Adipocyte (in vitro differentiated cells): ENCODE results near the gene GALNS.

ENCODE experiments used
- DNase-seq: peaks from one replicate; pipeline ENCODE4 v3.0.0-alpha.2; 2015; ENCODE audit warnings: low read depth
- H3K27me3 ChIP-seq: replicated peaks from 2 replicates; pipeline ENCODE4 v1.7.0; 2013; ENCODE audit warnings: mild to moderate bottlenecking, low read length, moderate library complexity; ENCODE audit not compliant: control insufficient read depth, insufficient read depth
- H3K36me3 ChIP-seq: 2 replicates; pipeline ENCODE4 v1.7.0; 2013; ENCODE audit warnings: low read length, mild to moderate bottlenecking, moderate library complexity; ENCODE audit not compliant: control insufficient read depth, insufficient read depth, severe bottlenecking
- H3K4me1 ChIP-seq: 2 replicates; pipeline ENCODE4 v1.7.0; 2013; ENCODE audit warnings: mild to moderate bottlenecking, low read length, moderate library complexity; ENCODE audit not compliant: control insufficient read depth, insufficient read depth
- H3K4me3 ChIP-seq: 2 replicates; pipeline ENCODE4 v1.7.0; 2013; ENCODE audit warnings: mild to moderate bottlenecking, low read length, moderate library complexity
- H3K9ac ChIP-seq: 2 replicates; pipeline ENCODE4 v1.7.0; 2013; ENCODE audit warnings: mild to moderate bottlenecking, low read length, moderate library complexity
- H3K9me3 ChIP-seq: 2 replicates; pipeline ENCODE4 v1.7.0; 2013; ENCODE audit warnings: mild to moderate bottlenecking, low read length, moderate library complexity; ENCODE audit not compliant: control insufficient read depth

GALNS gene

DNA sequence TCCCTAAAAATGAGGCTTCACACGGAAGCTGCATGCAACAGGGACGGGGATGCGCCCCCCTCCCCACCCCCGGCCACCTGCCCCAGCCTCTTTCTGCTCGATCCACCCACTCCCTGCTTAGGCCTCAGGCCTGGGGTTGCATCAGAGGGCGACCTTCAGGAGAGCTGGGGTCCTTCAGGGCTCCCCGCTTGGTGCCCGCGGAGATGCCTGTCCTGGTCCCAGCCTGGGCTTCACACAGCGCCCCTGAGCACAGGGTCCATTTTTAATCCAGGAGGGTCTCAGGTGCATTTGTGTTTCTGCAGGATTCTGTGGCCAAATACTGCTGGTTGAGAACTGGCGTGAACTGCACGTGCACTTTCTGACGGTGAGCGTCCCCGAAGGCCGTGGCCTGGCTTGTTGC, 37.6 kb downstream of the GALNS start:
- H3K4me3 ChIP-seq: no peak overlapping the region
- H3K27me3 ChIP-seq: no peaks in the 10 kb centered on the region

DNA sequence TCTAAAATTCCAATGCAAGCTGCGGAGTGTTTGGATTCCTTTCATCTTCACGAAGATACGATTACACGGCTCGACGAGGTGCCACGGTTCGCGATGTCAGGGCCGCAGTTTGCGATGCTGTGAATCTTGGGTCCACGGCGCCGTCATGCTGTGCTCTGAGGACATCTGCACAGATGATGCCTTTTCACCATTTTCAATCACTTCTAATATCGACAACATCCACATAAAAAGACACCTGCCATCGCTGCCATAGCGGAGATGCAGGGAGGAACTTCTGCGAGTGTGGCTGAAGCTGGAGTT, 38.2 kb downstream of the GALNS start:
- Histone ChIP-seq H3K9ac (no peak overlapping the region), H3K4me1 (no peaks in the 10 kb centered on the region), H3K4me3 (no peak overlapping the region)

More for the DNA sequence above, 37.6 kb downstream of the GALNS start:
- no peak for DNase-seq
- Histone ChIP-seq H3K9ac (no peak overlapping the region), H3K9me3 (no peaks in the 10 kb centered on the region), H3K4me1 (no peaks in the 10 kb centered on the region), H3K36me3 (peaks cover 8% of the 10 kb centered on the region)

DNA sequence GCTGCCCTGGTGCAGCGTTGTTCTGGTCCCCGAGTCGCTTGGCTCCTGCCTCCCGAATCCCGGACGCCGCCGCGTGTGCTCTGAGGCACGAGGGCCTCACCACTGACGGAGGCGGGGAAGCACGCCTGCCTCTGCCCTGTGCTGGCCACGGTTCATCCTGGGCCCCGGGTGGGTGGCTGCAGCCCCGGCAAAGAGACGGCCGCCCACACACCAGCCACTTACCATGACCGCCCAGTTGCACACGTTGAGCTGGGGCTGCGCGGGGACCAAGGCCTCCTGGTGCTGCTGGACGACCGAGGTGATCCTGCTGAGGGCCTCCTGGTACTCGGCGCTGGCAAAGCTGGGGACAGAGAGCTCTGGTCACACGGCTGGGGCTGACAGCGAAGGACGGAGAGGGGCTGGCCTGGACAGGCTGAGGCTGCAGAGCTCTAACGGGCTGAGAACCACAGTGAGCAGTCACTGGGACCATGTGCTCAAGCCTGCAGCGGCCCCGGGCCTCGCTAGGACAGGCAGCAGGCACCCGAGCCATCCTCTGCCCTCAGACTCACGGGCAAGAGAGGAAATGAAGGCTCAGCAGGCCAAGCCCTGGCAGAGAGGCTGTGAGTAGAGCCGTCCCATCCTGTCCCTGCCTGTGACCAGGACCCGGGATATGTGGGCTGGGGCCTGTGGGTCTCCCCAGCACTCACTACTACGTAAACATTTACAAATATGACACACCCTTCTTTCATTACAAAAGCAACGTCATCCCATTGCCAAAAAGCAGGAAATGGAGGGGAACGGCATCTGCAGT, 38.8 kb downstream of the GALNS start:
- Histone ChIP-seq H3K9ac (no peak overlapping the region), H3K4me1 (no peaks in the 10 kb centered on the region), H3K4me3 (no peak overlapping the region), H3K9me3 (no peaks in the 10 kb centered on the region), H3K27me3 (no peaks in the 10 kb centered on the region), H3K36me3 (peaks cover 8% of the 10 kb centered on the region)
- DNase-seq: no peak

More for the DNA sequence above, 38.2 kb downstream of the GALNS start:
- Histone ChIP-seq H3K36me3 (peaks cover 8% of the 10 kb centered on the region), H3K27me3 (no peaks in the 10 kb centered on the region), H3K9me3 (no peaks in the 10 kb centered on the region)
- DNase-seq: no peak

DNA sequence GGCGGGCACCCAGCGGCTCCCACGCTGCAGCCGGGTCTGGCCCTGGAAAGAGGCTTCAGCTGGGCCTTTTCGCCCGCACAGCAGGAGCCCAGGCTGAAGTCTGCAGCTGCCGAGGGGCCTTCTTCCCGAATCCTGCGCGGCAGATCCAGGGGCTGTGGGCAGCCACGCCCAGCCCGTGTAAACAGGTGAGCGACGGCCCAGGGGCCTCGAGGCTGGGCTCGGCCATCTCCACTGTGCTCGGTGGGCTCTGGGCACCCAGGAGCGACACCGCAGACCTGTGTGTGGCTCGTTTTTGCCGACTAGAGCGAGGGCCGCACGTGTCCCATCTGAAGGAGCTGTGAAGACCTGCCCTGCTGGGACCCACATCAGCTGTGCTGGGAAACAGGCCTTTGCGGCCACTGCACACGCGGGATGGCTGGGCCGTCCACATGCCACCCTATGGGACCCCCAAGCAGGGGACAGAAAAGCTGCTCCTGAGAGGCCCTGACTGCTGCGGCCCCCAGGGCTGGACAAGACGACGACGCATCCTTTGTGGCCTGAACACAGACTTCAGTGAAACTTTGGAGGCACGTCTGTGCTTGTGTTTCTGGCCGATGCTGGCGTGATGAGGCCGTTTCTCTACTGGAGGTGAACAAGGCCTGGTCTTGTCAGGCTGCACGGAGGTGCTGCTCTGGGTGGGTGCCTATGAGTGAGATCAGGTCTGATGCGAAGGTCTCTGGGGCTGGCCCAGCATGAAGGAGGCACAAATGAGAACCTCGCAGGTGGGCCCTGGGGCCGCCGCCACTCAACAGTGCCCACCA, 39.8 kb downstream of the GALNS start:
- DNase-seq: no peak
- Histone ChIP-seq H3K27me3 (no peaks in the 10 kb centered on the region), H3K9me3 (no peaks in the 10 kb centered on the region), H3K4me3 (no peak overlapping the region), H3K4me1 (no peaks in the 10 kb centered on the region), H3K9ac (no peak overlapping the region), H3K36me3 (peaks cover 8% of the 10 kb centered on the region)

DNA sequence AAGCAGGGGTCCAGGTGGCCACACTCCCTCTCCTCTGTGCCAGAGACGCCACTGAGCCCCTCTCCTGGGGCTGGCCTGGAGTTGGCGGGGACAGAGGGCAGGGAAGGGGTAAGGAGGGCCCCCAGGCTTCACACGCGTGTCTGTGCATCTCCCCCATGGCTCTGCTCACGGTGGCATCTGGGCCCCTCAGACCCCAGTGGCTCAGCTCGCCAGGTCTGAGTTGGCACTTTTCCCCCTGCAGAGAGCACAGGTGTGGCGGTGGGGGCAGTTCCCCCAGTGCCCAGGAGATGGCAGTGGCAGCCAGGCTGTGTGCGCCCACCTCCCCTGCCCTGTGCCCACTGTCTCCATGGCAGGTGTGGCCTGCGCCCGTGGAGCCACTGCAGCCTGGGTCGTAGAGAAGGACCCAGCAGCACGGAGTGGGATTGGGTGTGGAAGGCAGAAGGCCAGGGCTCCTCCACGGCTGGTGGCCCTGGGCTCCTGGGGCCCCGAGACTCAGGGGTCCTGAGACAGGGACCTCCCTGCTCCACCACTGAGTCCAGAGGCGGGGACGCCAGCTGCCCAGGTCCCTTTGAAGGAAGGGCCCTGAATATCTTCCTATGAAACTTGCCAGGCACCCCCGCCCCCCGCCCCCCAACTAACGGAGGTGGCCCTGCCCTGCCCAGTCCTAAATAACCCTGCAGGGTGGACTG, 40.7 kb downstream of the GALNS start:
- peak; percentile 26 for DNase-seq
- Histone ChIP-seq H3K4me1 (no peaks in the 10 kb centered on the region), H3K9ac (no peak overlapping the region), H3K4me3 (no peak overlapping the region), H3K36me3 (no peaks in the 10 kb centered on the region), H3K27me3 (no peaks in the 10 kb centered on the region), H3K9me3 (no peaks in the 10 kb centered on the region)

DNA sequence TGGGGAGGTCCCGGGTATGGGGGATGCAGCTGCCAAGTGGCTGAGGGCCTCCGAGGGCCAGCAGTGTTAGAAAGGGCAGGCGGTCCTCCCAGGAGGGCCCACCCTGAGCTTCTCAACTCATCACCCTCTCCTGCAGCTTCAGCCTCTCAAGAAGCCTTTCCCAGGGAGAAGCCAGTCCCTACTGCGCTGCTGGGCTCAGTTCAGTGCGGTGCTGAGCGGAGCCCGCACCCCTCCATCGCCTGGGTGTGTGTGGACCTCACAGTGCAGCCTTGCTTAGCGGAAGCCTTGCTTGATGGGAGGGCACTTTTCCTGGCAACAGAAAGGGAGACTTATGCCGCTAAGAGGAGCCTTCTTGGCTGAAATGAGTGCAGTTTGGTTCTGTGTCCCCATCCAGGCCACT, 41.5 kb downstream of the GALNS start:
- no peak for DNase-seq
- Histone ChIP-seq H3K9me3 (no peaks in the 10 kb centered on the region), H3K27me3 (no peaks in the 10 kb centered on the region), H3K4me1 (peaks cover 8% of the 10 kb centered on the region), H3K4me3 (no peak overlapping the region), H3K36me3 (no peaks in the 10 kb centered on the region), H3K9ac (no peak overlapping the region)

DNA sequence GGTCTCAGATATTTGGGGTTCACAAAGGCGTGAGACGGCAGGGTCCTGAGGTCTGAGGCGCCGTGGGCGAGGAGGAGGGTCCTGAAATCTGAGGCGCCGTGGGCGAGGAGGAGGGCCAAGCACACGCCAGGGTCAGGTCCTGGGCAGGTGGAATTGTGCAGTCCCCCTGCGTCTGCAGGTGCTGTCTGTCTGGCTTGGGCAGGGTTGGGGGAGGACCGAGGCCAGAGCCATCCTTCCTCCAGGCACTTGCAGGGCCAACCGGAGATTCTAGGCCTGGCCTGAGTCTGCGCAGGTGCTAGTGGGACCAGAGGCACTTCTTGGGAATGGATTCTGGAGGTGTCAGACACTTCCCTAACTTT, 42.6 kb downstream of the GALNS start:
- H3K36me3 ChIP-seq: peaks cover 10% of the 10 kb centered on the region
- no peak overlapping the region for H3K4me3 ChIP-seq
- H3K4me1 ChIP-seq: peaks cover 16% of the 10 kb centered on the region
- no peak overlapping the region for H3K9ac ChIP-seq
- DNase-seq: no peak
- H3K9me3 ChIP-seq: no peaks in the 10 kb centered on the region
- no peaks in the 10 kb centered on the region for H3K27me3 ChIP-seq

DNA sequence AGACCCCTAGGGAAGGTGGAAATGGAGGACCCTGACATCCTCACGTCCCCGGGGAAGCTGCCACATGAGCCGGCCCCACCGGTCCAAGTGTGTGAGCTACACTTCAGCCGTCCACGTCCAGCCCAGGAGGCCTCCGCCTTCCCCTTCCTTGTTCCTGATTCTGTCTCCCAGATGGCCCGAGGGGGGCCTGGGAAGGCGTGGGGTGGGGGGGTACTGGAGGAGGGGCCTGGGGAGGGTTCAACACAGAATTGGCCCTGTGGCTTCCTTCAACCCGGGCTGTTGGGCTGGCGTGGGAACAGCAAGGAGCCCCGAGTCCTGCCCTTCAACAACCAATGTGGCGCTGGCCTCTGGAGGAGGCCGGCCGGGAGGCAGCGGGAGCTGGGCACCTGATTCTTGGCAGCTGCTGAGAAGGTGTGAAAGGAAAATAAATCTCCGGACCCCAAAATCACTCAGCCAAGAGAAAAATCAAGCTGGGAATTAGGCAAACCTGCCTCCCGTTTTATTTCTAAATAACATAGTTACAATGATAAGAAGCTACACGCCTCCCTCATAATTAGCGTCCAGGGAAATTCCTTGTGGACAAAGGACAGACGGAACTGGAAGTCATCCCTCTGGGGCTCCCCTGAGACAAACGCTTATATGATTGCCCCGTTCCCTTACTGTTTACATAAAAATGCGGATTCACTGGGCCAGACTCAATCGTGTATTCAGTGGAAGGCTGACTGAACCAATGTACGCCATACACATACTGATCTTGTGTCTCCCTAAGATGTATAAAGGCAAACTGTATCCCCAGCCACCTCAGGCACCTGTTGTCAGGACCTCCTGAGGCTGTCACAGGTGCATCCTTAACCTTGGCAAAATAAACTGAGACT, 43.2 kb downstream of the GALNS start:
- no peaks in the 10 kb centered on the region for H3K9me3 ChIP-seq
- H3K9ac ChIP-seq: peak overlapping the region; percentile 90
- no peak overlapping the region for H3K4me3 ChIP-seq
- no peaks in the 10 kb centered on the region for H3K27me3 ChIP-seq
- peaks cover 13% of the 10 kb centered on the region for H3K36me3 ChIP-seq
- DNase-seq: no peak
- peaks cover 16% of the 10 kb centered on the region for H3K4me1 ChIP-seq

DNA sequence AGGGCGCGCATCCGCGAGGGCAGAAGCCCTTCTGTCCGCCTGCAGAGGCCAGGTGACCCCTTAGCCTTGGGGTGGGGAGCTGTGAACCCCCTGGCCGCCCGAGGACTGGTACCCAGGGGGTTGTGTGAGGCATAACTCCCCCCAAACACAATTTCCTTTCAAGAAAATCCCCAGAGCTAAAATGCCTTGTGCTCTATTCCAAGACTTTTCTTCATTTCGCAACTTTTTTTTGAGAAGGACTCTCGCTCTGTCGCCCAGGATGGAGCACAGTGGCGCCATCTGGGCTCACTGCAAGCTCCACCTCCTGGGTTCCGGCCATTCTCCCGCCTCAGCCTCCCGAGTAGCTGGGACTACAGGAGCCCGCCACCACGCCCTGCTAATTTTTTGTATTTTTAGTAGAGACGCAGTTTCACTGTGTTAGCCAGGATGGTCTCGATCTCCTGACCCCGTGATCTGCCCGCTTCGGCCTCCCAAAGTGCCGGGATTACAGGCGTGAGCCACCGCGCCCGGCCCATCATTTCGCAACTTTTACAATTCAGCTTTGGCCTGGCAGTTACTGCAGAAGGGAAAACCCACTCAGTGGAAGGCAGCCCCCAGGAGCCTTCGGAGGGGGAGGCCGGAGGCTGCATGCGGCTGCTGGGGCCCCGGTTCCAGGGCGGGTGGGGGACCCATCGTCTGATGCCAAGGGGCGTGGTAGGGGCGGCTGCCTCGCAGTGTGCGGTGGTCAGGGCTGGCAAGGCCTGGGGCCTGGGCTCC, 44.1 kb downstream of the GALNS start:
- Histone ChIP-seq H3K36me3 (peaks cover 20% of the 10 kb centered on the region), H3K4me3 (peak overlapping the region; percentile 82), H3K9ac (peak overlapping the region; percentile 90), H3K4me1 (peaks cover 16% of the 10 kb centered on the region), H3K27me3 (no peaks in the 10 kb centered on the region), H3K9me3 (no peaks in the 10 kb centered on the region)
- peak; percentile 84 for DNase-seq

DNA sequence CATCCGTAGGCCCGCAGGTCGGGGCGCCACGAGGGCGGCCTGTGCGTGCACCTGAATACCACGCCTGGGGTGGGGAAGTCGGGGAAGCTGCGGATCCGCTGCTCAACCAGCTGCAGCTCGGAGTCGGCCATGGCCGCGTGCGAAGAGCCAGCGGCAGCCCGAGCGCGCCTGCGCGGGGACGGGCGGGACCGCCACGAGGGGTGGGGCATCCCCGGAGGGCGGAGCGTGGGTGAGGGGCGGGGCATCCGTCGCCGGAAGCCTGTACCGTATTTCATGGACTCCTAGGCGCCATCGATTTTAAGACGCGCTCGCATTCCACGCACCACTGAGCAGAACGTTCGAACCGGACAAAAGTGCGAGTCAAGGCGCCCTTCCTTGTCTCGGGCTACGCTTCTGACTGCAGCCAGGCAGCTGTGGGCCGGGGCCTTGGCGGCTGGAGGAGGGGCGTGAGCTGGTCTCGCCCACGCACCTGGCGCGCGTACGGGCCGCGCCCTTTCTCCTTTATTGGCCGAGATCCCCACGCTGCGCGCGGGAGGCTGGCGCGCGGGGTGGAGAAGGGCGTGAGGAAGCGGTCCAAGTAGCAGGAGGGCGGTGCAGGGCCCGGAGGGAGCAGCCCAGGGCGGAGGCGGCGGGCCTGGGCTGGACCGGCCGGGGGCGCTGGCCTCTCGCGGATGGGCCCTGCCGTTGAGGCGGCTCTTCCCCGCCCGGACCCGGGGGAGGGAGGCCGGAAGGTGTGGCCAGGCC, 44.8 kb downstream of the GALNS start, which contains the start of gene APRT:
Gene APRT, minus strand, starts transcription at position 160 of the 744 bp plus-strand sequence. Its CDS starts 29 bp downstream, at position 131.
- H3K9ac ChIP-seq: peak within 1 kb of the TSS; percentile 90
- DNase-seq: peak; percentile 98
- no peaks in the 10 kb centered on the region for H3K9me3 ChIP-seq
- H3K4me3 ChIP-seq: peak within 1 kb of the TSS; percentile 82
- peaks cover 22% of the 10 kb centered on the region for H3K36me3 ChIP-seq
- H3K4me1 ChIP-seq: peaks cover 16% of the 10 kb centered on the region
- no peaks in the 10 kb centered on the region for H3K27me3 ChIP-seq
